IMR-90 (cell line): ENCODE results near the gene TRPM3. TPM values are rescaled to one million over a fixed set of nuclear protein-coding genes. Genes with fewer than 3 reads are reported as not detected.
"Not testable (repeated sequence)": the region's sequence is repeated elsewhere in the genome, so short reads cannot be mapped to it uniquely, and the experiment has no call there.

ENCODE experiments used
- ATAC-seq: fragments of 200-7000 bp; cut with Tn5 transposase; 2 replicates; pipeline ENCODE4 v1.9.1; 2020; ENCODE audit warnings: low read depth, mild to moderate bottlenecking, moderate library complexity
- BruUV-seq: library from RNA; stranded (reverse); fragments of 400-500 nt; replicated peaks from 2 replicates; lab custom pipeline; 2021; lab: Mats Ljungman, UMichigan
- CTCF ChIA-PET: fragments of 300-600 bp; formaldehyde crosslinking; extraction: SDS; loops from one replicate; lab custom pipeline; 2021; ENCODE audit warnings: antibody characterized with exemption; lab: Yijun Ruan, JAX
- POLR2A ChIA-PET: fragments of 300-600 bp; sonication (Branson Sonifier 250); formaldehyde crosslinking; loops from one replicate; lab custom pipeline; 2022; ENCODE audit warnings: antibody characterized with exemption; ENCODE audit not compliant: unreplicated experiment; lab: Charles Lee
- DNase-seq: peaks from one replicate; pipeline ENCODE4 v3.0.0; 2013
- H2AFZ ChIP-seq: replicated peaks from 2 replicates; pipeline ENCODE3; 2013; ENCODE audit warnings: low read length, mild to moderate bottlenecking; ENCODE audit not compliant: poor library complexity
- H2AK5ac ChIP-seq: 2 replicates; pipeline ENCODE4 v1.6.1; 2013; ENCODE audit warnings: low read depth, low read length, inconsistent platforms
- H2AK9ac ChIP-seq: replicated peaks from 2 replicates; pipeline ENCODE3; 2013; ENCODE audit warnings: mild to moderate bottlenecking, low read depth, low read length, moderate library complexity; ENCODE audit not compliant: poor library complexity
- H2BK120ac ChIP-seq: 2 replicates; pipeline ENCODE4 v1.6.1; 2013; ENCODE audit warnings: low read depth, low read length, inconsistent platforms
- H2BK15ac ChIP-seq: 3 replicates; pipeline ENCODE4 v1.6.1; 2013; ENCODE audit warnings: low read depth, low read length, inconsistent platforms
- H2BK20ac ChIP-seq: 2 replicates; pipeline ENCODE4 v1.6.1; 2013; ENCODE audit warnings: low read depth, mild to moderate bottlenecking, inconsistent platforms, low read length, moderate library complexity
- H2BK5ac ChIP-seq: 2 replicates; pipeline ENCODE4 v1.6.1; 2013; ENCODE audit warnings: mild to moderate bottlenecking, low read depth, low read length, inconsistent platforms; ENCODE audit not compliant: poor library complexity, severe bottlenecking
- H3K14ac ChIP-seq: replicated peaks from 2 replicates; pipeline ENCODE4 v1.6.1; 2013; ENCODE audit warnings: low read depth, low read length, inconsistent platforms
- H3K18ac ChIP-seq: 2 replicates; pipeline ENCODE4 v1.6.1; 2013; ENCODE audit warnings: low read depth, low read length, control low read depth
- H3K23ac ChIP-seq: 2 replicates; pipeline ENCODE4 v1.6.1; 2013; ENCODE audit warnings: low read depth, low read length, inconsistent platforms
- H3K27ac ChIP-seq: 2 replicates; pipeline ENCODE4 v1.5.1; 2013; ENCODE audit warnings: mild to moderate bottlenecking, control low read depth, low read length; ENCODE audit not compliant: insufficient read depth
- H3K27me3 ChIP-seq: 2 replicates; pipeline ENCODE4 v1.6.1; 2013; ENCODE audit warnings: low read length; ENCODE audit not compliant: control insufficient read depth, insufficient read depth
- H3K36me3 ChIP-seq: 2 replicates; pipeline ENCODE4 v1.6.1; 2013; ENCODE audit warnings: low read length, mixed read lengths; ENCODE audit not compliant: control insufficient read depth, insufficient read depth
- H3K4ac ChIP-seq: 2 replicates; pipeline ENCODE4 v1.6.1; 2013; ENCODE audit warnings: low read depth, low read length, inconsistent platforms
- H3K4me1 ChIP-seq: 2 replicates; pipeline ENCODE4 v1.6.1; 2013; ENCODE audit warnings: low read length, mixed read lengths; ENCODE audit not compliant: control insufficient read depth, insufficient read depth
- H3K4me2 ChIP-seq: 2 replicates; pipeline ENCODE4 v1.6.1; 2013; ENCODE audit warnings: low read depth, mild to moderate bottlenecking, control low read depth, low read length, moderate library complexity
- H3K4me3 ChIP-seq: 2 replicates; pipeline ENCODE4 v1.5.1; 2013; ENCODE audit warnings: low read depth, mild to moderate bottlenecking, control low read depth, low read length, moderate library complexity; ENCODE audit not compliant: insufficient read depth
- H3K56ac ChIP-seq: 2 replicates; pipeline ENCODE4 v1.6.1; 2013; ENCODE audit warnings: low read length, inconsistent platforms; ENCODE audit not compliant: insufficient read depth; ENCODE audit errors: extremely low read depth
- H3K79me1 ChIP-seq, 2 experiments: 2 replicates each; pipeline ENCODE4 v1.6.1; 2013; ENCODE audit warnings: low read length in 2 of 2, inconsistent platforms in 1 of 2, low read depth in 1 of 2
- H3K9ac ChIP-seq: 2 replicates; pipeline ENCODE4 v1.6.1; 2013; ENCODE audit warnings: low read depth, low read length, control low read depth
- H3K9me1 ChIP-seq: 2 replicates; pipeline ENCODE4 v1.6.1; 2013; ENCODE audit warnings: low read length, inconsistent platforms; ENCODE audit not compliant: insufficient read depth
- H3K9me3 ChIP-seq: 2 replicates; pipeline ENCODE4 v1.6.1; 2013; ENCODE audit warnings: low read length; ENCODE audit not compliant: control insufficient read depth, insufficient read depth
- H4K20me1 ChIP-seq: 2 replicates; pipeline ENCODE4 v1.6.1; 2013; ENCODE audit warnings: low read length, inconsistent platforms; ENCODE audit not compliant: insufficient read depth
- H4K5ac ChIP-seq: 2 replicates; pipeline ENCODE4 v1.6.1; 2013; ENCODE audit warnings: mild to moderate bottlenecking, low read depth, low read length, control low read depth
- H4K8ac ChIP-seq, 2 experiments: 2 replicates each; pipeline ENCODE4 v1.6.1; 2013; ENCODE audit warnings: low read depth in 2 of 2, low read length in 2 of 2, control low read depth in 1 of 2, inconsistent platforms in 1 of 2
- H4K91ac ChIP-seq: 2 replicates; pipeline ENCODE4 v1.6.1; 2013; ENCODE audit warnings: low read depth, low read length, inconsistent platforms; ENCODE audit not compliant: insufficient read depth
- WGBS, 2 experiments: methylation state at CpG; one replicate each; pipeline versions ENCODE4 v1.1.5 to v1.1.7; 2013; ENCODE audit warnings: missing lambda C conversion rate in 2 of 2; ENCODE audit not compliant: insufficient read length in 1 of 2; ENCODE audit errors: extremely low coverage in 2 of 2; 5-methylcytosine and 5-hydroxymethylcytosine counted together
- dilution Hi-C: fragments of 300-500 bp; cut with HindIII; formaldehyde crosslinking; loops from one replicate; pipeline ENCODE4 v1.14.3; 2018; ENCODE audit warnings: low sequenced_read_pairs; ENCODE audit not compliant: unreplicated experiment
- in situ Hi-C: fragments of 300-500 bp; cut with MboI; formaldehyde crosslinking; loops from 3 replicates; pipeline ENCODE4 v1.14.3; 2019; ENCODE audit warnings: low sequenced_read_pairs, inconsistent platforms, mixed read lengths
- intact Hi-C: fragments of 100-400 bp; cut with micrococcal nuclease; formaldehyde crosslinking; loops from 2 replicates; pipeline ENCODE4 v1.10.0; 2022
- polyA plus RNA-seq, 3 experiments: library from polyadenylated mRNA; depleted of rRNA; stranded (reverse); fragments of >200 nt; gene quantifications; 2 replicates each; pipeline ENCODE4 v1.2.3, GENCODE V29; 2012; ENCODE audit warnings: low replicate concordance in 1 of 3
- total RNA-seq: library from RNA; depleted of rRNA; stranded (reverse); fragments of >200 nt; gene quantifications from 2 replicates; pipeline ENCODE4 v1.2.3, GENCODE V29; 2012

Gene TRPM3
- total and polyA plus RNA-seq, 2 of the 4 experiments (the other 2 are of a cell fraction), result not detected

DNA sequence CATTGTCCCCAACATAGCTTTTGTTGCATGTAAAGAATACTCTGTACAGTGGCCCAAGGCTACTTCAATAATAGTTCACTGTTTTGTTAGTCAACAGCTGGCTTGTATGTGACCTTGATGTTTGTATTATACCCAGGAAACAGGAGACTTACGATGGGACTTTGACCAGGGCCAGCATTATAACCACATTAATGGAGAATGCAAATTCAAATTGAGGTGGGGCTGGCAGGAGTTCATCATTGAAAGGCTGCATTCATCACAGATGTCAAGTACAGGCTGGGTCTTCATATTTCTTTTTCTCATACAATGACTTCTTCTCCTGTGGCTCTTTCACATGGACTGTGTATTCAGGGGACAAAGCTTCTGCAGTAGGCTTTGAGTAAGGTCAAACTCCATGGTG is 396.6 kb downstream of the TRPM3 start:
- H2BK5ac ChIP-seq, H2AK9ac ChIP-seq, intact Hi-C loops, H3K4me1 ChIP-seq, POLR2A ChIA-PET, H4K20me1 ChIP-seq, H2BK120ac ChIP-seq, H2BK15ac ChIP-seq, DNase-seq, H3K27me3 ChIP-seq, dilution Hi-C loops, H3K9me3 ChIP-seq, BruUV-seq, H3K18ac ChIP-seq, ATAC-seq, CTCF ChIA-PET, H2BK20ac ChIP-seq, H4K91ac ChIP-seq, H2AFZ ChIP-seq, H3K56ac ChIP-seq, H2AK5ac ChIP-seq, H4K5ac ChIP-seq, H3K4ac ChIP-seq, H3K27ac ChIP-seq, H3K4me3 ChIP-seq, H3K36me3 ChIP-seq, H3K14ac ChIP-seq, in situ Hi-C loops, H3K9ac ChIP-seq, H3K9me1 ChIP-seq, H3K4me2 ChIP-seq, H4K8ac ChIP-seq, H3K23ac ChIP-seq, H3K79me1 ChIP-seq: not testable (repeated sequence)
- WGBS, 2 experiments, result no CpG with 5 or more reads among the region's 1 CpG

DNA sequence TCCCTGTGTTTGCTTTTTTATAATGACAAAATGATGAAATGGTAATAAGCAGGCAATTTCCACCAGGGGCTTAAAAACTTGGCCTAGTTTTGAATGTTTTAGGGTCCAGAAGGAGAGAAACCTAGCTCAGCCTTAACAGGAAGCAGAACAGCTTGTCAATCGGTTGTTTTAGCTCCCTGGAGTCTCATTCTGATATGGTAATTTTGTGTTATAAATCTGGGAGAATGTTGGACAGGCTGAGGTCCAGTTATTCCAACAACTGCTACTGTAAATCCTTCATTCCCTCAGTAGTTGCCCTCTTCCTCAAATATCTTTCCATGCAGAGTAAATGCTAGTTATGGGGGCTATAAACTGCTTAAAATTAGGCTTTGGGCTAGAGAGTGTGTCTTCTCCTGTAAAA is 397.4 kb downstream of the TRPM3 start:
- H4K20me1 ChIP-seq, H3K9ac ChIP-seq, H3K56ac ChIP-seq, H4K5ac ChIP-seq, H2AK9ac ChIP-seq, H2AK5ac ChIP-seq, CTCF ChIA-PET, H3K79me1 ChIP-seq, H3K4me3 ChIP-seq, H3K4me2 ChIP-seq, H3K9me3 ChIP-seq, H2BK15ac ChIP-seq, H2BK5ac ChIP-seq, H3K4me1 ChIP-seq, DNase-seq, H3K4ac ChIP-seq, H3K9me1 ChIP-seq, H2BK120ac ChIP-seq, H3K18ac ChIP-seq, H3K23ac ChIP-seq, dilution Hi-C loops, BruUV-seq, ATAC-seq, H3K14ac ChIP-seq, H3K27me3 ChIP-seq, H2BK20ac ChIP-seq, H3K27ac ChIP-seq, H4K8ac ChIP-seq, POLR2A ChIA-PET, H2AFZ ChIP-seq, H4K91ac ChIP-seq, H3K36me3 ChIP-seq, in situ Hi-C loops, intact Hi-C loops: not testable (repeated sequence)
- WGBS, 2 experiments, result no CpG with 5 or more reads among the region's 1 CpG
